ENCODE measurements around the gene CNOT3. TPM values are rescaled to one million over a fixed set of nuclear protein-coding genes. Genes with fewer than 3 reads are reported as not detected.

CNOT3 gene
- total RNA-seq, 1 experiment from 2014 or later, result 91.2 TPM

DNA sequence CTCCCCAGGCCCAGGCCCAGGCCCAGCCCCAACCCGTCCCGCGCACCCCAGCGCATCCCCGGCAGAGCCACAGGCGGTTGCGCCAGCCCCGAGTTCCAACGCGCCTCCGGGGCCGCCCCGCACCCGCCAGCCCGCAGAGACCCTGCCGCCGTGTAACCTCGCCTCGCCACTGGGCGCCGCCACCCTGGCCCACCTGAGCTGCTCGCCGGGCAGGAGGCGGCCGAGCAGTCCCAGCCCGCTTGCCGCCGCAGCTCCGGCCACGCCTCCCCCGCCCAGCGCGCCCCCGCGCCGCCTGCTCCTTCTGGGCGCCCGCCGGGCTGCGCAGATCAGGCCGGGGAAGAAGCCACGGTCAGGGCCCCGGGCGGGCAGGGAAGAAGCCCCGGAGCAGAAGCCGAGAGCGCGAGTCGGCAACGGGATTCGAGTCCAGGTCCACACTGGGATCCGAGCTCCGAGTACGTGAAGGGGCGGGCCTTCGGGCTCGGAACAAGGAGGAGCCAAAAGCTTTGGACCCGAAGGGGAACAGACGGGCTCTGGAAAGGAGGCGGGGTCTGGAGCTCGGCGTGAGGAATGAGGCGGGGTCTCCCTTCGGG lies 51.7 kb downstream of the CNOT3 start, which contains the start of gene MBOAT7:
TSS of gene MBOAT7 (minus strand) at position 436 of the 590 bp plus-strand sequence. CDS start 1,072 bp downstream, outside the sequence.
- Histone ChIP-seq H3K23me2 (ENCODE audit: insufficient read length, low read depth, low read length, poor library complexity, severe bottlenecking) (peaks cover 11% of the 10 kb centered on the region), H2AFZ (ENCODE audit: low read length) (no peak within 1 kb of the TSS), H3K27ac (ENCODE audit: insufficient read length, low read depth, low read length) (peak within 1 kb of the TSS; percentile 80), H4K91ac (ENCODE audit: insufficient read length, low read depth, low read length) (no peak within 1 kb of the TSS), H4K20me1 (ENCODE audit: control insufficient read depth, insufficient read depth, insufficient read length) (peaks cover 3% of the 10 kb centered on the region), H2BK12ac (ENCODE audit: insufficient read length, low read depth, low read length) (peak within 1 kb of the TSS; percentile 6), H3K79me1 (ENCODE audit: insufficient read depth, low read depth, low read length, poor library complexity, severe bottlenecking) (no peaks in the 10 kb centered on the region), H3K4ac (ENCODE audit: low read depth, low read length) (no peak within 1 kb of the TSS; the same call in 1 of the 2 replicates), H2BK20ac (ENCODE audit: low read depth, low read length, poor library complexity, severe bottlenecking) (no peak within 1 kb of the TSS), H3K18ac (ENCODE audit: insufficient read length, low read depth, low read length) (peak within 1 kb of the TSS; percentile 94), H3K9me3 (ENCODE audit: control insufficient read depth, low read depth, low read length) (no peaks in the 10 kb centered on the region), H3K14ac (ENCODE audit: insufficient read depth, low read length) (peak within 1 kb of the TSS; percentile 94), H3K23ac (ENCODE audit: insufficient read length, low read depth, low read length) (no peak within 1 kb of the TSS), H2BK5ac (ENCODE audit: insufficient read length, low read length) (peak within 1 kb of the TSS; percentile 42), H4K8ac (replicated peaks; ENCODE audit: insufficient read length, low read depth, low read length) (no peak within 1 kb of the TSS), H3K27me3 (ENCODE audit: insufficient read depth, low read length) (no peaks in the 10 kb centered on the region), H2BK15ac (ENCODE audit: low read depth, low read length) (no peak within 1 kb of the TSS), H3K79me2 (ENCODE audit: insufficient read depth, low read length) (no peaks in the 10 kb centered on the region), H3K4me1 (ENCODE audit: insufficient read depth, low read length) (peaks cover 3% of the 10 kb centered on the region; the same call in 1 of the 2 replicates), H2AK5ac (ENCODE audit: insufficient read length, low read length) (no peak within 1 kb of the TSS), H3K4me2 (ENCODE audit: insufficient read depth, insufficient read length, low read length) (peak within 1 kb of the TSS; percentile 70), H3K9ac (ENCODE audit: extremely low read depth, insufficient read length, low read length) (peak within 1 kb of the TSS; percentile 82), H3T11ph (ENCODE audit: low read length) (no peak within 1 kb of the TSS), H4K5ac (ENCODE audit: insufficient read length, low read depth, low read length) (peak within 1 kb of the TSS; percentile 36), H2BK120ac (ENCODE audit: low read depth, low read length, poor library complexity, severe bottlenecking) (no peak within 1 kb of the TSS), H3K56ac (ENCODE audit: insufficient read length, low read depth, low read length) (no peak within 1 kb of the TSS)
- DNase-seq, result no peak
- H3K4me1 Mint-ChIP-seq, result peaks cover 13 to 29% of the 10 kb centered on the region in 2 experiments
- TF ChIP-seq, protein P1, sequence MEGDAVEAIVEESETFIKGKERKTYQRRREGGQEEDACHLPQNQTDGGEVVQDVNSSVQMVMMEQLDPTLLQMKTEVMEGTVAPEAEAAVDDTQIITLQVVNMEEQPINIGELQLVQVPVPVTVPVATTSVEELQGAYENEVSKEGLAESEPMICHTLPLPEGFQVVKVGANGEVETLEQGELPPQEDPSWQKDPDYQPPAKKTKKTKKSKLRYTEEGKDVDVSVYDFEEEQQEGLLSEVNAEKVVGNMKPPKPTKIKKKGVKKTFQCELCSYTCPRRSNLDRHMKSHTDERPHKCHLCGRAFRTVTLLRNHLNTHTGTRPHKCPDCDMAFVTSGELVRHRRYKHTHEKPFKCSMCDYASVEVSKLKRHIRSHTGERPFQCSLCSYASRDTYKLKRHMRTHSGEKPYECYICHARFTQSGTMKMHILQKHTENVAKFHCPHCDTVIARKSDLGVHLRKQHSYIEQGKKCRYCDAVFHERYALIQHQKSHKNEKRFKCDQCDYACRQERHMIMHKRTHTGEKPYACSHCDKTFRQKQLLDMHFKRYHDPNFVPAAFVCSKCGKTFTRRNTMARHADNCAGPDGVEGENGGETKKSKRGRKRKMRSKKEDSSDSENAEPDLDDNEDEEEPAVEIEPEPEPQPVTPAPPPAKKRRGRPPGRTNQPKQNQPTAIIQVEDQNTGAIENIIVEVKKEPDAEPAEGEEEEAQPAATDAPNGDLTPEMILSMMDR (conservative IDR thresholded peaks at IDR 0.05), result peak; percentile 30; the same call in 1 of the 3 replicates
- peak within 1 kb of the TSS; percentile 87 to 93 for H3K4me3 Mint-ChIP-seq
- peaks cover 23 to 48% (median 48%) of the 10 kb centered on the region in 3 experiments for H3K36me3 Mint-ChIP-seq (ENCODE audit: insufficient read depth in 1 of 3, low read depth in 3 of 3)
- WGBS (ENCODE audit: extremely low coverage, insufficient read length, low lambda C conversion rate), result no CpG with 5 or more reads among the region's 64 CpGs
- H3K27me3 Mint-ChIP-seq (ENCODE audit: low read depth), result no peaks in the 10 kb centered on the region
- H3K27ac Mint-ChIP-seq, result peak within 1 kb of the TSS; percentile 100
- no peaks in the 10 kb centered on the region for H3K9me3 Mint-ChIP-seq

Data from H9 (cell line).